Glutamatergic neuron (in vitro differentiated cells): ENCODE measurements around the gene POMT1. TPM values are rescaled to one million over a fixed set of nuclear protein-coding genes. Genes with fewer than 3 reads are reported as not detected.

ENCODE experiments used
- DNase-seq: peaks from one replicate; pipeline ENCODE4 v3.0.0; 2022
- H3K27ac Mint-ChIP-seq: one replicate; pipeline ENCODE4 v1.8.0; 2020; ENCODE audit warnings: mild to moderate bottlenecking, mixed read lengths, inconsistent platforms; ENCODE audit not compliant: unreplicated experiment
- H3K27me3 Mint-ChIP-seq: one replicate; pipeline ENCODE4 v1.8.0; 2020; ENCODE audit warnings: mild to moderate bottlenecking, moderate library complexity, mixed read lengths, inconsistent platforms; ENCODE audit not compliant: unreplicated experiment
- H3K36me3 Mint-ChIP-seq: one replicate; pipeline ENCODE4 v1.8.0; 2020; ENCODE audit warnings: mild to moderate bottlenecking, mixed read lengths, inconsistent platforms; ENCODE audit not compliant: unreplicated experiment
- H3K4me1 Mint-ChIP-seq: one replicate; pipeline ENCODE4 v1.8.0; 2020; ENCODE audit warnings: mild to moderate bottlenecking, low read depth, mixed read lengths, inconsistent platforms; ENCODE audit not compliant: unreplicated experiment
- H3K4me3 Mint-ChIP-seq: one replicate; pipeline ENCODE4 v1.8.0; 2020; ENCODE audit warnings: mild to moderate bottlenecking, mixed read lengths, inconsistent platforms; ENCODE audit not compliant: unreplicated experiment
- H3K9me3 Mint-ChIP-seq: one replicate; pipeline ENCODE4 v1.8.0; 2020; ENCODE audit warnings: mild to moderate bottlenecking, moderate library complexity, mixed read lengths, inconsistent platforms; ENCODE audit not compliant: unreplicated experiment
- total RNA-seq: library from RNA; stranded (reverse); fragmentation: NEBNext Ultra II Directional; extraction: Animal tissue kit (Norgen Biotek cat#: 25700); gene quantifications from one replicate; pipeline ENCODE4 v1.2.1, GENCODE V29; 2021; ENCODE audit not compliant: unreplicated experiment
- TF ChIP-seq, protein P1 (sequence below): fragments of 200-600 bp; sonication (generic); IDR thresholded peaks from one replicate; pipeline ENCODE4 v1.5.0; 2021; ENCODE audit not compliant: partially characterized antibody, unreplicated experiment

Gene POMT1
- total RNA-seq, 1 donor from 2014 or later, result 108 TPM

DNA sequence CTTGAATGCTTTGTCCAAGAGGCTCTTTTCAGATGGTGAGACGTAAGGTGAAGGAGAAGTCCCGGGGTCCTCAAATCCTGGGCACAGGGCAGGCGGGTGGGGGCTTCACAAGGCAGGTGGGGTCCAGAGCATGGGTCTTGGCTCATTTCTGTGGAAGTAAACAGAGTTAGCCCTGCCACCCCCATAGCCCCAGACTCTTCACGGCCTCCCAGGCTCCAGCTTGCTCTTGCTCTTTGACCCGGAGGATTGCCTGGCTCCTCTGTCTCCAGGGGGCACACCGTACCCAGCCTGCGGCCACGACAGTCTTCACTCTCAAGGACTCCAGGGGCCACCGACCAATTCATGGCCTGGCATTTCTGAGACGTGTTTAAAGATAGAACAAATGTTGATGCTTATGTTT, 28.8 kb upstream of the POMT1 start:
- TF ChIP-seq, protein P1, sequence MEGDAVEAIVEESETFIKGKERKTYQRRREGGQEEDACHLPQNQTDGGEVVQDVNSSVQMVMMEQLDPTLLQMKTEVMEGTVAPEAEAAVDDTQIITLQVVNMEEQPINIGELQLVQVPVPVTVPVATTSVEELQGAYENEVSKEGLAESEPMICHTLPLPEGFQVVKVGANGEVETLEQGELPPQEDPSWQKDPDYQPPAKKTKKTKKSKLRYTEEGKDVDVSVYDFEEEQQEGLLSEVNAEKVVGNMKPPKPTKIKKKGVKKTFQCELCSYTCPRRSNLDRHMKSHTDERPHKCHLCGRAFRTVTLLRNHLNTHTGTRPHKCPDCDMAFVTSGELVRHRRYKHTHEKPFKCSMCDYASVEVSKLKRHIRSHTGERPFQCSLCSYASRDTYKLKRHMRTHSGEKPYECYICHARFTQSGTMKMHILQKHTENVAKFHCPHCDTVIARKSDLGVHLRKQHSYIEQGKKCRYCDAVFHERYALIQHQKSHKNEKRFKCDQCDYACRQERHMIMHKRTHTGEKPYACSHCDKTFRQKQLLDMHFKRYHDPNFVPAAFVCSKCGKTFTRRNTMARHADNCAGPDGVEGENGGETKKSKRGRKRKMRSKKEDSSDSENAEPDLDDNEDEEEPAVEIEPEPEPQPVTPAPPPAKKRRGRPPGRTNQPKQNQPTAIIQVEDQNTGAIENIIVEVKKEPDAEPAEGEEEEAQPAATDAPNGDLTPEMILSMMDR, result no peak
- peaks cover 22% of the 10 kb centered on the region for H3K27me3 Mint-ChIP-seq
- H3K27ac Mint-ChIP-seq, result peak overlapping the region; percentile 38
- peaks cover 5% of the 10 kb centered on the region for H3K36me3 Mint-ChIP-seq
- H3K9me3 Mint-ChIP-seq, result peaks cover 18% of the 10 kb centered on the region
- no peak for DNase-seq
- no peak overlapping the region for H3K4me3 Mint-ChIP-seq
- peaks cover 7% of the 10 kb centered on the region for H3K4me1 Mint-ChIP-seq

DNA sequence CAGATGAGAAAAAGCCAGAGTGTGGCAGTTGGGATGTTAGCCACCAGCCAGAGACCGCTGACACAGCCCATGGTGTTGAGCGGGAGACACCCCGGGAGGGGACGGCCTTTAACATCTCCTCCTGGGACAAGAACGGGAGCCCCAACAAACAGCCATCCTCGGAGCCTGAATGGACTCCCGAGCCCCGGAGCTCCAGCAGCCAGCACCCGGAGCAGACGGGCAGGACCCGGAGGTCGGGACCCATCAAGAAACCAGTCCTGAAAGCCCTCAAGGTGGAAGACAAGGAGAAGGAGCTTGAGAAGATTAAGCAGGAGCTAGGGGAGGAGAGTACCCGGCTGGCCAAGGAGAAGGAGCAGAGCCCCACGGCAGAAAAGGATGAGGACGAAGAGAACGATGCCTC, 28.0 kb upstream of the POMT1 start:
- DNase-seq, result no peak
- Mint-ChIP-seq H3K27ac (peak overlapping the region; percentile 66), H3K27me3 (peaks cover 25% of the 10 kb centered on the region), H3K4me3 (no peak overlapping the region), H3K9me3 (peaks cover 22% of the 10 kb centered on the region), H3K36me3 (peaks cover 4% of the 10 kb centered on the region), H3K4me1 (peaks cover 3% of the 10 kb centered on the region)
- TF ChIP-seq, protein P1, result no peak

DNA sequence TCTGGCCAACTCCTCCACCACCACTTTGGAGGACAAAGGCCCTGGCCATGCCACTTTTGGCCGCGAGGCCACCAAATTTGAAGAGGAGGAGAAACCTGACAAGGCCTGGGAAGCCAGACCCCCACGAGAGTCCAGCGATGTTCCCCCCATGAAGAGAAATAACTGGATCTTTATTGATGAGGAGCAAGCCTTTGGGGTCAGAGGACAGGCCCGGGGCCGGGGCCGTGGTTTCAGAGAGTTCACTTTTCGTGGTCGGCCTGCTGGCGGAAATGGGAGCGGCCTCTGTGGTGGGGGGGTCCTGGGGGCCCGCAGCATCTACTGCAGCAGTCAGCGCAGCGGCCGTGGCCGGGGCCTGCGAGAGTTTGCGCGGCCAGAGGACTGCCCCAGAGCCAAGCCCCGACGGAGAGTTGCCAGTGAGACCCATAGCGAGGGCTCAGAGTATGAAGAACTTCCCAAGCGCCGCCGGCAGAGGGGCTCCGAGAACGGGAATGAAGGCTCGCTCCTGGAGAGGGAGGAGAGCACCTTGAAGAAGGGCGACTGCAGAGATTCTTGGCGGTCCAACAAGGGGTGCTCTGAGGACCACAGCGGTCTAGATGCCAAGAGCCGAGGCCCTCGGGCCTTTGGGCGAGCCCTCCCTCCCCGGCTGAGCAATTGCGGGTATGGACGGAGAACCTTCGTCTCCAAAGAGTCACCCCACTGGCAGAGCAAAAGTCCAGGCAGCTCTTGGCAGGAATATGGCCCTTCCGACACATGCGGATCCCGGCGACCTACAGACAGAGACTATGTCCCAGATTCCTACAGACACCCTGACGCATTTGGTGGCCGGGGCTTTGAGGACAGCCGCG, 27.4 kb upstream of the POMT1 start:
- DNase-seq, result no peak
- H3K27ac Mint-ChIP-seq, result peak overlapping the region; percentile 66
- no peak overlapping the region for H3K4me3 Mint-ChIP-seq
- peaks cover 17% of the 10 kb centered on the region for H3K9me3 Mint-ChIP-seq
- H3K4me1 Mint-ChIP-seq, result no peaks in the 10 kb centered on the region
- peaks cover 22% of the 10 kb centered on the region for H3K27me3 Mint-ChIP-seq
- TF ChIP-seq, protein P1, result no peak
- no peaks in the 10 kb centered on the region for H3K36me3 Mint-ChIP-seq

DNA sequence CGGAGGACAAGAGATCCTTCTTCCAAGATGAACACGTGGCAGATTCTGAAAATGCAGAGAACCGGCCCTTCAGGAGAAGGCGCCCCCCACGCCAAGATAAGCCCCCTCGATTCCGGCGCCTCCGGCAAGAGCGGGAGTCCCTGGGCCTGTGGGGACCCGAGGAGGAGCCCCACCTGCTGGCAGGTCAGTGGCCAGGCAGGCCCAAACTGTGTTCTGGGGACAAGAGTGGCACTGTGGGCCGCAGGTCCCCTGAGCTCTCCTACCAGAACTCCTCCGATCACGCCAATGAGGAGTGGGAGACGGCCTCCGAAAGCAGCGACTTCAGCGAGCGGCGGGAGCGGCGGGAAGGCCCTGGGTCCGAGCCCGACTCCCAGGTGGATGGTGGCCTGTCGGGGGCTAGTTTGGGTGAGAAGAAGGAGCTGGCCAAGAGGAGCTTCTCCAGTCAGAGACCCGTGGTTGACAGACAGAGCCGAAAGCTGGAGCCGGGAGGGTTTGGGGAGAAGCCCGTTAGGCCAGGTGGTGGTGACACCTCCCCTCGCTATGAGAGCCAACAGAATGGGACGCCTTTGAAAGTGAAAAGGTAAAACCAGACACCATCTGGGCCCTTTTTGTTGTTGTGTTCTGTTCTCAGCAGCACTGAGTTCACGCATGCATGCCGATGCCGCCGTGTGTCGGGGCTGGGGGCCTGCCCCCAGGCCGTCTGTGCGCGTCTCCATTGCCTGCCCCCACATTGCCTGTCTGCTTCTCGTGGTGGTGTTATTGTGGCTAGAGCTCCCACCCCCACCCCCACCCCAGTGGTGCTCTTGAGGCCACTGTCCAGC, 26.6 kb upstream of the POMT1 start:
- Mint-ChIP-seq H3K27ac (no peak overlapping the region), H3K9me3 (peaks cover 18% of the 10 kb centered on the region), H3K36me3 (no peaks in the 10 kb centered on the region), H3K4me3 (no peak overlapping the region), H3K27me3 (peaks cover 21% of the 10 kb centered on the region), H3K4me1 (peaks cover under 1% of the 10 kb centered on the region)
- TF ChIP-seq, protein P1, result no peak
- DNase-seq, result no peak
